ENCODE measurements around the gene NCKAP1. TPM values are rescaled to one million over a fixed set of nuclear protein-coding genes. Genes with fewer than 3 reads are reported as not detected.

Gene NCKAP1
- total RNA-seq: 106 and 141 TPM in 2 replicates
- polyA plus RNA-seq: 185 and 219 TPM in 2 replicates
- 80.6 and 87.8 TPM in 2 replicates for polyA plus RNA-seq (2012)
- polyA minus RNA-seq (ENCODE audit: low replicate concordance): 10.6 and 22.1 TPM in 2 replicates

DNA sequence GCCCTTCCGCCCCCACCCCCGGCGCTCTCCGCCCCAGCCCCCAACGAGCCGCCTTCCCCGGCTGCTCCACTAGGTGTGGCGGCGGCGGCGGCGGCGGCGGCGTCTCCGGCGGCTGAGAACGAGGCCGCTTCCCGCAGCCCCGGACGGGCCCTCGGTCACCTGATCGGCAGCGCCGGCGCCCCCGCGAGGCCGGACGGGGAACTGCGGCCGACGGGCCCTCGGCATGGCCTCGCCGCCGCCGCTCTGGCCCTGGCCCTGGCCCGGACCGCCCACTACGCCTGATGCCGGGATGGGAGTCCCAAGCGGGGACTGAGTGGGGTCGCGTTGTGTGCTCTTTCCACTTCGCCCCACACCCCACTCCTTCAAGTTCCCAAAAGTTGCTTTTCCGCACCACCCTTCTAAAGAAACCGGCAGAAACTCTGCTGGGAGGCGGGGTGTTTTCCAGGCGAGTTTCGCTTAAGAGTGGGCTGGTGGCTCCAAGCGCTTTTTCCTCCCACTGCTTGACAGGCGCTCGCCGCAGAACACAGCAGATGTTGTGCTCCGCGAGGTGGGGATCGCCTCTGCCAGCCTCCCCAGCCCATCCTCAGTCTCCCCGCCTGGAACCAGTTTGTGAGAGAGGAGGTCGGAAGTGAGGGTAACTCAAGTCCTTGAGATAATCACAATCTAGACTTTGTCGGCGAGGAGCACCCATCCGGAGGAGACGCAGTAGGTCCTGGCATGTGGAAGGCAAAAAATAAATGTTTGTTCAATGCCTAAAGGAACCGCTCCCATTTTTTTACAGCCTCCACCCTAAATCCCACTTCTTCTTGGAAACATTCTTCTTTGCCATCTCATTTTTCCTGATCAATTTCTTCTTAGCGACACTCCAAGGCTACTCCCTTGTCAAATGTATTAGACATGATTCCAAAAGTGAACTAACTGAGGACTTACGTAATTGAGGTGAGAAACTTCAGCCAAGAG lies at the start of gene NCKAP1:
TSS of gene NCKAP1 (minus strand) at position 117 of the 960 bp plus-strand sequence. CDS start 358 bp downstream, outside the sequence.
- DNase-seq (ENCODE audit: low read depth in 2 of 2): peak; percentile 78 to 81
- Histone ChIP-seq H3K79me2 (ENCODE audit: control insufficient read depth, insufficient read depth, low read length) (peaks cover 41% of the 10 kb centered on the region), H3K27ac (ENCODE audit: insufficient read depth, low read length) (peak within 1 kb of the TSS; percentile 82), H4K20me1 (ENCODE audit: control insufficient read depth, extremely low read depth, insufficient read depth, low read length) (peaks cover 2% of the 10 kb centered on the region), H3K4me2 (ENCODE audit: extremely low read depth, insufficient read depth, low read length) (peak within 1 kb of the TSS; percentile 89), H3K9ac (ENCODE audit: insufficient read depth, low read length) (peak within 1 kb of the TSS; percentile 92), H3K36me3 (ENCODE audit: control insufficient read depth, insufficient read depth, low read length) (no peaks in the 10 kb centered on the region), H2AFZ (ENCODE audit: low read length) (peak within 1 kb of the TSS; percentile 98), H3K4me3 (replicated peaks in 1 of 4; ENCODE audit: control extremely low read depth in 1 of 4, insufficient read depth in 1 of 4, low read depth in 3 of 4, low read length in 4 of 4) (peak within 1 kb of the TSS; percentile 68 to 97 (median 81)), H3K27me3 (ENCODE audit: control insufficient read depth, insufficient read depth, low read length) (no peaks in the 10 kb centered on the region), H3K4me1 (ENCODE audit: control insufficient read depth, extremely low read depth, insufficient read depth, low read length) (peaks cover 2% of the 10 kb centered on the region), H3K9me3 (ENCODE audit: control insufficient read depth, insufficient read depth, low read depth, low read length) (no peaks in the 10 kb centered on the region)
- no peak for TF ChIP-seq EZH2 (IDR thresholded peaks at IDR 0.05; ENCODE audit: low read length, missing control alignments)
- TF ChIP-seq, protein P1, sequence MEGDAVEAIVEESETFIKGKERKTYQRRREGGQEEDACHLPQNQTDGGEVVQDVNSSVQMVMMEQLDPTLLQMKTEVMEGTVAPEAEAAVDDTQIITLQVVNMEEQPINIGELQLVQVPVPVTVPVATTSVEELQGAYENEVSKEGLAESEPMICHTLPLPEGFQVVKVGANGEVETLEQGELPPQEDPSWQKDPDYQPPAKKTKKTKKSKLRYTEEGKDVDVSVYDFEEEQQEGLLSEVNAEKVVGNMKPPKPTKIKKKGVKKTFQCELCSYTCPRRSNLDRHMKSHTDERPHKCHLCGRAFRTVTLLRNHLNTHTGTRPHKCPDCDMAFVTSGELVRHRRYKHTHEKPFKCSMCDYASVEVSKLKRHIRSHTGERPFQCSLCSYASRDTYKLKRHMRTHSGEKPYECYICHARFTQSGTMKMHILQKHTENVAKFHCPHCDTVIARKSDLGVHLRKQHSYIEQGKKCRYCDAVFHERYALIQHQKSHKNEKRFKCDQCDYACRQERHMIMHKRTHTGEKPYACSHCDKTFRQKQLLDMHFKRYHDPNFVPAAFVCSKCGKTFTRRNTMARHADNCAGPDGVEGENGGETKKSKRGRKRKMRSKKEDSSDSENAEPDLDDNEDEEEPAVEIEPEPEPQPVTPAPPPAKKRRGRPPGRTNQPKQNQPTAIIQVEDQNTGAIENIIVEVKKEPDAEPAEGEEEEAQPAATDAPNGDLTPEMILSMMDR (conservative IDR thresholded peaks at IDR 0.05 in 1 of 2, IDR thresholded peaks at IDR 0.05 in 1 of 2; ENCODE audit: low read depth in 1 of 2, low read length in 2 of 2): peak in 1 of 2 donors; percentile 38

- Histone ChIP-seq H3K79me2 (ENCODE audit: control insufficient read depth, insufficient read depth, low read length) (no peaks in the 10 kb centered on the region), H3K27ac (ENCODE audit: insufficient read depth, low read length) (no peak overlapping the region), H3K4me3 (replicated peaks in 1 of 4; ENCODE audit: control extremely low read depth in 1 of 4, insufficient read depth in 1 of 4, low read depth in 3 of 4, low read length in 4 of 4) (no peak overlapping the region), H3K9ac (ENCODE audit: insufficient read depth, low read length) (no peak overlapping the region), H3K9me3 (ENCODE audit: control insufficient read depth, insufficient read depth, low read depth, low read length) (no peaks in the 10 kb centered on the region), H3K36me3 (ENCODE audit: control insufficient read depth, insufficient read depth, low read length) (no peaks in the 10 kb centered on the region), H2AFZ (ENCODE audit: low read length) (no peak overlapping the region), H3K4me2 (ENCODE audit: extremely low read depth, insufficient read depth, low read length) (no peak overlapping the region), H3K4me1 (ENCODE audit: control insufficient read depth, extremely low read depth, insufficient read depth, low read length) (no peaks in the 10 kb centered on the region), H3K27me3 (ENCODE audit: control insufficient read depth, insufficient read depth, low read length) (no peaks in the 10 kb centered on the region), H4K20me1 (ENCODE audit: control insufficient read depth, extremely low read depth, insufficient read depth, low read length) (no peaks in the 10 kb centered on the region)
- TF ChIP-seq, protein P1 (conservative IDR thresholded peaks at IDR 0.05 in 1 of 2, IDR thresholded peaks at IDR 0.05 in 1 of 2; ENCODE audit: low read depth in 1 of 2, low read length in 2 of 2): no peak
- TF ChIP-seq EZH2 (IDR thresholded peaks at IDR 0.05; ENCODE audit: low read length, missing control alignments): no peak
- peak; percentile 41 to 56 for DNase-seq (ENCODE audit: low read depth in 2 of 2)
These were observed 43.7 kb upstream of the NCKAP1 start for GRCh38 chr2:183081911-183082310.

- peak overlapping the region; percentile 63 to 96 (median 67) for H3K4me3 ChIP-seq (replicated peaks in 1 of 4; ENCODE audit: control extremely low read depth in 1 of 4, insufficient read depth in 1 of 4, low read depth in 3 of 4, low read length in 4 of 4)
- H3K4me2 ChIP-seq (ENCODE audit: extremely low read depth, insufficient read depth, low read length): peak overlapping the region; percentile 97
- no peaks in the 10 kb centered on the region for H3K36me3 ChIP-seq (ENCODE audit: control insufficient read depth, insufficient read depth, low read length)
- peak overlapping the region; percentile 34 for H3K27ac ChIP-seq (ENCODE audit: insufficient read depth, low read length)
- peak overlapping the region; percentile 91 for H2AFZ ChIP-seq (ENCODE audit: low read length)
- DNase-seq (ENCODE audit: low read depth in 2 of 2): peak; percentile 37 to 55
- TF ChIP-seq, protein P1 (conservative IDR thresholded peaks at IDR 0.05 in 1 of 2, IDR thresholded peaks at IDR 0.05 in 1 of 2; ENCODE audit: low read depth in 1 of 2, low read length in 2 of 2): no peak
- TF ChIP-seq EZH2 (IDR thresholded peaks at IDR 0.05; ENCODE audit: low read length, missing control alignments): no peak
- H3K9ac ChIP-seq (ENCODE audit: insufficient read depth, low read length): peak overlapping the region; percentile 6
- H3K9me3 ChIP-seq (ENCODE audit: control insufficient read depth, insufficient read depth, low read depth, low read length): no peaks in the 10 kb centered on the region
- H3K79me2 ChIP-seq (ENCODE audit: control insufficient read depth, insufficient read depth, low read length): no peaks in the 10 kb centered on the region
- no peaks in the 10 kb centered on the region for H4K20me1 ChIP-seq (ENCODE audit: control insufficient read depth, extremely low read depth, insufficient read depth, low read length)
- H3K27me3 ChIP-seq (ENCODE audit: control insufficient read depth, insufficient read depth, low read length): peaks cover 10% of the 10 kb centered on the region
- no peaks in the 10 kb centered on the region for H3K4me1 ChIP-seq (ENCODE audit: control insufficient read depth, extremely low read depth, insufficient read depth, low read length)
These were observed 41.0 kb upstream of the NCKAP1 start for GRCh38 chr2:183079139-183079775.

Measured in fibroblast of lung (primary cell).